HG03039 (cell line): ENCODE measurements around the gene RUNX1.
A peak's percentile ranks its signal among the peaks of the same experiment; 100 is the strongest.
"Not testable (repeated sequence)": the region's sequence is repeated elsewhere in the genome, so short reads cannot be mapped to it uniquely, and the experiment has no call there.

ENCODE experiments used
- ATAC-seq: cut with Tn5 transposase; IDR thresholded peaks from one replicate; pipeline ENCODE4 v1.9.1; 2021; ENCODE audit warnings: mild to moderate bottlenecking, moderate library complexity; ENCODE audit not compliant: unreplicated experiment

The RUNX1 gene

GRCh38 chr21:34817821-34818661 lies 231.1 kb downstream of the RUNX1 start:
- ATAC-seq = no peak

GRCh38 chr21:34815831-34816705 lies 233.0 kb downstream of the RUNX1 start:
- ATAC-seq = no peak

- no peak for ATAC-seq
These were observed 234.6 kb downstream of the RUNX1 start for GRCh38 chr21:34814529-34814951.

GRCh38 chr21:34813266-34813894 lies 235.7 kb downstream of the RUNX1 start:
- no peak for ATAC-seq

- ATAC-seq = no peak
These were observed 236.4 kb downstream of the RUNX1 start for GRCh38 chr21:34812504-34813265.

GRCh38 chr21:34811368-34811767 lies 237.7 kb downstream of the RUNX1 start:
- no peak for ATAC-seq

GRCh38 chr21:34810786-34811185 lies 238.3 kb downstream of the RUNX1 start:
- ATAC-seq = no peak

- no peak for ATAC-seq
These were observed 239.3 kb downstream of the RUNX1 start for GRCh38 chr21:34809822-34810221.

GRCh38 chr21:34808569-34809204 lies 240.4 kb downstream of the RUNX1 start:
- no peak for ATAC-seq

GRCh38 chr21:34807881-34808568 lies 241.1 kb downstream of the RUNX1 start:
- ATAC-seq = no peak

GRCh38 chr21:34807146-34807880 lies 241.8 kb downstream of the RUNX1 start:
- peak; percentile 58 for ATAC-seq

GRCh38 chr21:34806423-34806822 lies 242.7 kb downstream of the RUNX1 start:
- ATAC-seq = no peak

- ATAC-seq = no peak
These were observed 243.9 kb downstream of the RUNX1 start for GRCh38 chr21:34805157-34805556.

- not testable (repeated sequence) for ATAC-seq
These were observed 244.5 kb downstream of the RUNX1 start for GRCh38 chr21:34804584-34804983.

- no peak for ATAC-seq
These were observed 245.2 kb downstream of the RUNX1 start for GRCh38 chr21:34803782-34804370.

GRCh38 chr21:34802180-34802899 lies 246.8 kb downstream of the RUNX1 start:
- ATAC-seq = no peak

GRCh38 chr21:34801519-34802132 lies 247.5 kb downstream of the RUNX1 start:
- no peak for ATAC-seq
